HL-60 (cell line): ENCODE data around the gene ZBTB44.

ENCODE experiments used
- POLR2AphosphoS5 ChIP-seq: IDR thresholded peaks from 2 replicates; pipeline ENCODE4 v1.6.1; 2012; ENCODE audit warnings: low read depth
- REST ChIP-seq: IDR thresholded peaks from 2 replicates; pipeline ENCODE4 v1.6.1; 2012; ENCODE audit warnings: low read depth; ENCODE audit not compliant: insufficient replicate concordance
- SPI1 ChIP-seq: IDR thresholded peaks from 2 replicates; pipeline ENCODE4 v1.6.1; 2012; ENCODE audit warnings: low read depth, mild to moderate bottlenecking, borderline replicate concordance
- TF ChIP-seq, protein P1 (sequence below): IDR thresholded peaks from one replicate; pipeline ENCODE4 v1.5.1; 2011; ENCODE audit warnings: low read length, control low read depth, inconsistent platforms; ENCODE audit not compliant: insufficient read depth

DNA sequence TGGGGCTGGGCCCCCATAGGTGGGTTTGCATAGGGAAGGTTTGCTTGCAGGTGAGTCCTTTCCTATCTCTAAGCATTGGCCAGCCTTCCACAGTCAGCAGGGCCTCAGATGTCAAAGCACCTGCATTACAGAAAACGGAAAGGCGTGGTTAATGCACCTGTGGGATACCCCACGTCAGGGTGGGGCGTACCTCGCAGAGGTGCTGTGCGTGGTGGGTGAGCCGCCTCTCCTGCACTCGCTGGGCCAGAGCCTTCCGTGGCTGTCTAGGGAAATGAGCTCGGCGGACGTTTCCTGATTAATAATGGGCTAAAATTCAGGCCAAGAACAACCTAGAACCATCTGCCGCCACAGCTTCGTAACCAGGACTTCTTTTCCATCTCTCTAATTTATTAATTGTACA, 122.8 kb downstream of the ZBTB44 start:
- TF ChIP-seq, protein P1, sequence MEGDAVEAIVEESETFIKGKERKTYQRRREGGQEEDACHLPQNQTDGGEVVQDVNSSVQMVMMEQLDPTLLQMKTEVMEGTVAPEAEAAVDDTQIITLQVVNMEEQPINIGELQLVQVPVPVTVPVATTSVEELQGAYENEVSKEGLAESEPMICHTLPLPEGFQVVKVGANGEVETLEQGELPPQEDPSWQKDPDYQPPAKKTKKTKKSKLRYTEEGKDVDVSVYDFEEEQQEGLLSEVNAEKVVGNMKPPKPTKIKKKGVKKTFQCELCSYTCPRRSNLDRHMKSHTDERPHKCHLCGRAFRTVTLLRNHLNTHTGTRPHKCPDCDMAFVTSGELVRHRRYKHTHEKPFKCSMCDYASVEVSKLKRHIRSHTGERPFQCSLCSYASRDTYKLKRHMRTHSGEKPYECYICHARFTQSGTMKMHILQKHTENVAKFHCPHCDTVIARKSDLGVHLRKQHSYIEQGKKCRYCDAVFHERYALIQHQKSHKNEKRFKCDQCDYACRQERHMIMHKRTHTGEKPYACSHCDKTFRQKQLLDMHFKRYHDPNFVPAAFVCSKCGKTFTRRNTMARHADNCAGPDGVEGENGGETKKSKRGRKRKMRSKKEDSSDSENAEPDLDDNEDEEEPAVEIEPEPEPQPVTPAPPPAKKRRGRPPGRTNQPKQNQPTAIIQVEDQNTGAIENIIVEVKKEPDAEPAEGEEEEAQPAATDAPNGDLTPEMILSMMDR: no peak
- TF ChIP-seq POLR2AphosphoS5 (no peak), SPI1 (no peak), REST (no peak)
